Mucosa of gallbladder (tissue), 1 donor: ENCODE results near the gene GALT. TPM values are rescaled to one million over a fixed set of nuclear protein-coding genes. Genes with fewer than 3 reads are reported as not detected.
"Not testable (repeated sequence)": the region's sequence is repeated elsewhere in the genome, so short reads cannot be mapped to it uniquely, and the experiment has no call there.

Experiments used
- DNase-seq: peaks from one replicate; pipeline ENCODE4 v3.0.0-alpha.2; 2020; ENCODE audit warnings: low spot score
- total RNA-seq: library from RNA; stranded (reverse); gene quantifications from one replicate; pipeline ENCODE4 v1.2.1, GENCODE V29; 2021
- donor health status: DM: no; HTN: no; CAD: no.

Gene GALT
- total RNA-seq, 1 donor from 2014 or later, result 63.6 TPM

DNA sequence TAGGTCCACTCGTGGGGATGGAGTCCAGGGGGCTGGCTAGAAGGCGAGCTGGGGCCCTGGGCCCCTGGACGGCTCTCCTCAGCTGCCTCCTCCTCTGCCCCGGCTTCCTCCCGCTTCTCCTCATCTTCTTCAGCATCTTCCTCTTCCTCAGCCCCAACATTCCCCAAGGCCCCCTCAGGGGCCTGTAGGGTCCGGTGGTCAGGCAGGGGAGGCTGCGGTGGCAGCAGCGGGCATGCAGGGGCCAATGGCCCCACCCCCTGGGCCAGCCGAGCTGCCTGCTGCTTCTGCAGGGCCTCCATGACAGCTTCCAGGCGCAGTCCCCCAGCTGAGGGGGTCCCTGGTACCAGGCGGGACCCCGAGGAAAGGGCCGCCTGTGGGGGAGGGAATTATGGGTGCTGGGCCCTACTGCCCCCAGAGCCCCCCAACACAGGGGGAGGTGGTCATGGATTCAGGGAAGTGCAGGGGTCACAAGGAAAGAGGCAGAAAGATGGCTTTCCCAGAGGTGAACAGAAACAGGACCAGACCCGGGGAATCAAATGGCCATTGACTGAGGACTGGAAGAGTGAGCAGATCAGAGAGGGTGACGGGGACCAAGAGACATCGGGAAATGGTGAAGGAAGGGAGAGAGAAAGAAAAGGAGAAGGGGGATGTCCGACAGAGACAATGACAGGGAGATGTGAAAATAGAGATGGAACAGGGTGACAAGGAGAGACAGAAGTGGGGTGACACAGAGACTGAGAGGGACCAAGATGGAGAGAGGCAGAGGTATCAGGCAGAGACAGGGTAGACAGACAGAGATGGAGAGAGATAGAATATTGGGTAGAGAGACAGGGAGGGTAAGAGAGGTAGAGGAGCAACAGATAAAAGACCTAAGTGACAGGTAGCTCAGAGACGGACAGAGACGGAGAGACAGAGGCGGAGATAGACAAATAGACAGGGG, 18.5 kb upstream of the GALT start:
- no peak for DNase-seq

DNA sequence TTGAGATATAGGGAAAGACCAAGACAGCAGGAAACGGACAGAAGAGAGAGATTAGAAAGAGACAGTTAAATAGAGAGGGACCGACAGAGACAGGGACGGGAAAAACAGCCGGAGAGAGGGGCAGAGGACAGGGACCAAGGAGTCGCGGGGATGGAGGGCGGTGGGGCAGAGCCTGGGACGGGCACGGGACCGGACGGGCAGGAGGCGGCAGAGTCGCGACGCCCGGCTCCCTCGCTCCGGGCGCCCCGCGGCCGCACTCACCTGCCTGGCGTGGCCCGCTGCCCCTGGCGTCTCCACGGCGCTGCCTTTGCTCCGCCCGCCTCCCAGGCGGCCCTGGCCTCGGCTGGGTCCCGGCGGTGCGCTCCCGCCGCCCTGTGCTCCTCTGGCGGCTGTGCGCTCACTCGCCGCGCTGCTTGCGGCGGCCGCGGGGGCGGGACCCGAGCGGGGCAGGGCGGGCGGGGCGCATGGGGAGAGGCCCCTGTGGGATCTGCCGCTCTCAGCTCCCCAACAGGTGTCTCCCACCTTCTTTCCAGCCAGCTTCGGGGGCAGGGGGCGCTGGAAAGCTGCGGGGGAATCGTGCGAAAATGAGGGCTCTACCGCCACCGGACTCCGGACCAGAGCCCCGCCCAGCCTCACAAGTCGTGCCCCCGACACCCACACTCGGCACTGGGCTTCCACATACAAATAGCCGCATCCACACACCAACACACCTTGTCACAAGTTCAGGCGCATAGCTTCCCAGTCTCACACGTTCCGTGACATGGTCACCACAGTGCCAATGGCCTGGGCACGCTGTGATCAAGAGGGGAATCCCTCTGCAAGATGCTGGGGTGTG, 17.6 kb upstream of the GALT start, which contains the start of gene ARID3C:
TSS of gene ARID3C (minus strand) at position 411 of the 835 bp plus-strand sequence. CDS start 1,052 bp downstream, outside the sequence.
- DNase-seq, result no peak

DNA sequence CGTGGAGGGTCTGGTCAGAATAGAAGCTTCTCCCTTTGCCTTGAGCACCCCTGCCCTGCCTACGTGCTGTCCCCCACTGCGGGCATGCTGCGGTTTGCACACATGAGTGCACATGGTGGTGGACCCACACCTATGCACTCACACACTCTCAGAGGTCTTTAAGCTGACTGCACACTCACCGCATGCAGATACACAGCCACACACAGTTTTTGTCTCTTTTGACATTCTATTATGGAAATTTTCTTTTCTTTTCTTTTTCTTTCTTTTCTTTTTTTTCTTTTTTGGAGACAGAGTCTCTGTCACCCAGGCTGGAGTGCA, 17.0 kb upstream of the GALT start:
- DNase-seq, result no peak

DNA sequence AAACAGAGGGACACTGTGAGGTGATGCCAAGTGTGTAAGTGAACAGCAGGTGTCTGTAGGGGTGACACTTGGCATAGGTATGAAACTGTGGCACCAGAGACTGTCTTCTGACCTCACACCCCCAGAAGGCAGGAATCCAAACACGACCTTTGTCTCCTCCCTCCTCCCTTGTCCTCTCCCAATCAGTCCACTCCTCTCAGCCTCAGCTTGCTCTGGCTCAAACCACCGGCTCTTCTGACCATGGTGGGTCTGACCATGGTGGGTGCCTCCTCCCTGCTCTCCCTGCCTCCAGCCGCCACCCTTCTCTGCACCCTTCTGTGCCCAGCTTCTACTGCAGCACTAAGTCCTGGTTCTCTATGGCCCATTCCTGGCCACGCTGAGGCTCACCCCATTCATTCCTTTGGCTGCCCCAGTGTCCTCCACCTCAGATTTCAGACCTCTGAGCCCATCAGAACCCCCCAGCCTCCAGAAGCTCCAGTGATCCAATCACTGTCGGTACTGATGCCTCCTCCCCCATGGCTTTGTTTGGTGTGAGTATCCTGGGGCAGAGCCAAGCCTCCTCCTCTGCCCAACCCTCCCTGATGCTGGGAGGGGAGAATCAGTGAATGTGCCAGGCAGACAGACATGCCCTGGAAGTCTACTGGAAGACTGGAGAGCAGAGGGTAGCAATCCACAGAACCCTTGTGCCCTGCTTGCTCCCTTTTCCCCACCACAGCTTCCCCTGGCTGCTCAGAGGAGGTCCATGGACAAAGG, 15.9 kb upstream of the GALT start:
- DNase-seq, result no peak

DNA sequence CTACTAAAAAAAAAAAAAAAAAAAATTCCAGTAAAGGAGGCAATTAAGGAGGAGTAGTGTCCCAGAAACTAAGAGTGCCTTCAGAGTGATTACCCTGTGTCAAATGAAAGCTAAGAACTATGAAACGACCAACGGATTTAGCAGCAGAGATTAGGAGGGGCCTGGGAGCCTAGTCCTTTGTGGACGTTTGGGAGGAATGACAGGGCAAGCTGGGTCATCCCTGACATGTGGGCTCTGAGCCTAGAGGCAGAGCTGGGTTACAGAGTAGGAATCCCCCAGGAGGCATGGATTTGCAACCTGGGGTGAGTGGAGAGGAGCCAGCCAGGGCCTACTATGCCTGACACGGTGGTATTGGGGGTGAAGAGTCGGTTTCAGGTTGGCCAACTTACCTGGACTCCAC, 13.3 kb upstream of the GALT start:
- DNase-seq, result no peak

DNA sequence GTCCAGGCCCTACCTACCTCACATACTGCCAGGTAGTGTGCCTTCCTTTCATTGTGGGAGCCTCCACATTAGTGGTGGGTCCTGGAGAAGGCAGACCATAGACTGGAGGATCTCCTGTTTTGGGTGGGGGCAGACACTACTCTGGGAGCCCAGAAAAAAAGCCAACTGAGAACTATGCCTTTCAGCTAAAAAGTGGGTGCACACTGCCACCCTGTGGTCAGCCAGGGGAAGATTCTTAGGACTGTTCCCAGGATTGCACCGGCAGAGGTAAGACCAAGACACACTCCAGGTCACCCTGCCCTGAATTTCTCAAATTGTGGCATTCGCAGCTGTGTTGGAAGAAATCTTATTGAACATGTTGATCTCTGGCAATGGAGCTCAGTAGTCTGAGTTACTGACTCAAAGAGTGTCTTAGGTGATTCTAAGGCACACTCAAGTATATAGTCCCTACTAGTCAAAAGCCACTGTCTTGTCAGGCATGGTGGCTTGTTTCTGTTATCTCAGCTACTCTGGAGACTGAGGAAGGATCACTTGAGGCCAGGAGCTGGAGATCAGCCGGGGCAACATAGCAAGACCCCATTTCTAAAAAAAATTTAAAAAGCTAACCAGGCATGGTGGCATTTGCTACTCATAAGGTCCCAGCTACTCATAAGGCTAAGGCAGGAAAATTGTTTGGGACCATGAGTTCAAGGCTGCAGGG, 12.5 kb upstream of the GALT start:
- DNase-seq, result peak; percentile 61

DNA sequence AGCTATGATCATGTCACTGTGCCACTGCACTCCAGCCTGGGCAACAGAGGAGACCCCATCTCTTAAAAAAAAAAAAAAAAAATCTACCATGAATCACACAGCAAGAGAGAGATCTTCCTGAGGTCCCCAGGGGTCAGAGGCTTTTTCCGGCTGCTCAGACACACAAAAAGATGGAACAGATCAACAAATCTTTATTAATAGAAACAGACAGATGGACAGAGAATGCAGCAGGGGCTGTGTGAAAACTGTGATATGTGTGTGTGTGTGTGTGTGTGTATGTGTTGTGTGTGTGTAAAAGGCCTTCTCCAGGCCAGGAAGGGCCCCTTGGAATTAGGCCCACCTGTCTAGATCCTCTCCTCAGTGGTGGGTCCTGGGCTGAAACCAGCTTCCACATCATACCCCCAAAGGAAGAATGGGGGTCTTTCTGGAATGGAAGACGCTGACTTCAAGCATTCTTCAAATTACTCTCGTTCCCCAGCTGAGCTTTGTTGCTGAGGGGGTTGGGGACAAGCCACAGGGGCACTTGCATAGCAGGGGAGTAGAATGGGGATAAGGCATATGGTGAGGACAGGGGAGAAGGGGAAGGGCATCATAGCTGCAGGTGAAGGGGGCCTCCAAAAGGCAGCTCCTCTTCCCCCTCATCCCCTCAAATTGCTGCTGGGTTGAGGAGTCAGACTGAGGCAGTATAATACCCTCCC, 11.8 kb upstream of the GALT start:
- no peak for DNase-seq

DNA sequence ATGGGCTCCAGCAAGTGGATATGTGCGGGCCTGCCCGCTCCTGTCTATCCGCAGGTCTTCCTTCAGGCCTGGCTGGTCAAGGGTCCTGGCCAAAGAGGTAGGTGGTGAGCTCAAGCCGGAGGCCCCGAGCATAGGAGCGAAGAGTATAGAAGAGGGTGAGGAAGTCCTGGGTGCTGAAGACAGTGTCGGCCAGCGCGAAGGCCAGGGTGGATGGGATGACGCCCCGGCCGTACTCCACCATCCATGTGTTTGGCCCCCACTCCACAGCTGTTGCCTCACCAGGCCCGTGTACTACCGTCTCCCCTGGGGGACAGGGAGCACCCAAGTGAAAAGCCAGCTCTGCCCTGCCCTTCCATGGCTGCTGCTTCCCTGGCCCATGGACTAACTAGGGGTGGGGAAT, 10.9 kb upstream of the GALT start:
- no peak for DNase-seq

DNA sequence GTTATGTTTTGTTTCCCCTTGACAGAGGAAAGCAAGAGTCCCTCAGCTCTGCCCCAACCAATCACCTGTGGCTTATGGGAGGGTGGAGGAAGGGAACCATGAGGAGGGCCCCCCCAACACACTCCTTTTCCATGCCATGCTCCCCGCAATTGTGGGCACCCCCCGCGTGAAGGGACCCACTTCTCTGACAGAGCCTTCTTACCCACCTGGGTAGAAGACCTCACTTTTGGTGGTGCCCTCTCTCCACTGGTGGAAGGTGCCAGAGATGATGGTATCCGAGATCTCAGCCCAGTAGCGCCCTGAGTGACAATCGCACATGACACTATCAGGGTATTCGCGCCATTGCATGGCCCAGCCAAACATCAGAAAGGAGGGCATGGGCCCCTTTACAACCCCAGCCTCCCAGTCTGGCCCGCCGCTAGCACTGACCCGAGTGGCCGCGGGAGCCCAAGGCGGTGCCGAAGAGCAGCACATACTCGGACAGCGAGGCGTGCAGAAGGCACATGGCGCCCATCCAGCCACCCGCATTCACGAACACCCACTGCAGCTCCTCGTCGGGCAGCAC, 9.6 kb upstream of the GALT start:
- DNase-seq, result no peak

DNA sequence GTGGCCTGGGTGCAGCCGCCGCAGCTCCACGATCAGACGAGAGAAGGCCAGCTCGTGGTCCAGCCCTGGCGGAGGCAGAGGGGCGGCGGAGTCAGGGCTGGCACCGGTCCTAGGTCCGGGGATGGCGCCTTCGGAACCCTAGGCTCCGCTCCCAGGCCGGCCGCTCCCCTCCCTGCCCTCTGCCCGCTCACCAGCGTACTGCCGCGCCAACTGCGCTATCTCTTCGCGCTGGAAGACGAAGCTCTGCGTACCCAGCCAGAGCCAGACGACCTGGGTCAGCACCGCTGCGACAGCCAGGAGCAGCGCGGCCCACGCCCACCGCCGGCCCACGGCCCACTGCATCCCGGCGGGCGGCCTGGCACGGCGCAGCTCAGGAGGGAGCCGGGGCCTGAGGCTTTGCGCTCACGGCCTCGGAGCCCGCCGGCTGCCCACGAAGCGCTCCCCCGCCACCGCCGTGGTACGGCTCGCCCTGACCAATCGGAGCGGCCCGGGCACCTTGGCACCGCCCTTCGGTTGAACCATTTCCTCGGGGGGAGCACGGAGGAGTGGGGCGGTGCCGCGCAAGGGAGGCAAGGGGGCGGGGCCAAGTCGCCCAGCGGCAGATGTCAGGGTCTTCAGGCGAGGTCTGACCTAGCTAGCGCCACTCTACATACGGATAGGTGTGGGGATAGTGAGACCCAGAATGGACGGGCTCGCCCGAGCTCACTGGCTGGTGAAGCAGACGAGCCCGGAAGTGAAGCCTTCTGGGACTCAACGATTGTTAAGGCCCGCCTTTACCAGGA, 8.9 kb upstream of the GALT start, which contains the start of gene SIGMAR1:
TSS of gene SIGMAR1 (minus strand) at position 432 of the 782 bp plus-strand sequence. CDS start at position 342, 90 bp downstream.
- peak; percentile 94 for DNase-seq

DNA sequence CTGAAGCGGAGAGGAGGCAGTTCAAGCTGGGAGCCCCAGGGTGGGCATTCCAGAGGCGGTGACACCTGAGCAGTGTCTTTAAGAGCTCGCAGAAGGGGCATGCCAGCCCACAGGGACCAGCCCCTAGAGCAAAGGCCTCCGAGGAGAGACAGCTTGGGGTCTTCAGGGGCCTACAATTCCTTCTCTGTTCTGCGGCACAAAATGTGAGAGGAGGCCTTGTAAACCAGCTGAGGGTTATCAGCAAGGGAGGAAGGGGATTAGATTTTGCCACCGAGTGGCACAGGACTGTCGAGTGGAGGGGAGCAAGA, 8.4 kb upstream of the GALT start:
- no peak for DNase-seq

DNA sequence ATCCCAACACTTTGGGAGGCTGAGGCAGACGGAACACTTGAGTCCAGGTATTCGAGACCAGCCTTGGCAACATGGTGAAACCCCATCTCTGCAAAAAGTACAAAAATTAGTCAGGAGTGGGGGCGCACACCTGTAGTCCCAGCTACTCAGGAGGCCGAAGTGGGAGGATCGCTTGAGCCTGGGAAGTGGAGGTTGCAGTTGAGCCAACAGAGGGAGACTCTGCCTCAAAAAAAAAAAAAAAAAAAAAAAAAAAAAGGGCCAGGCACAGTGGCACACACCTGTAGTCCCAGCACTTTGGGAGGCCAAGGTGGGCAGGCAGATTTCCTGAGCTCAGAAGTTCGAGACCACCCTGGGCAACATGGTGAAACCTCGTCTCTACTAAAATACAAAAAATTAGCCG, 7.2 kb upstream of the GALT start:
- not testable (repeated sequence) for DNase-seq

DNA sequence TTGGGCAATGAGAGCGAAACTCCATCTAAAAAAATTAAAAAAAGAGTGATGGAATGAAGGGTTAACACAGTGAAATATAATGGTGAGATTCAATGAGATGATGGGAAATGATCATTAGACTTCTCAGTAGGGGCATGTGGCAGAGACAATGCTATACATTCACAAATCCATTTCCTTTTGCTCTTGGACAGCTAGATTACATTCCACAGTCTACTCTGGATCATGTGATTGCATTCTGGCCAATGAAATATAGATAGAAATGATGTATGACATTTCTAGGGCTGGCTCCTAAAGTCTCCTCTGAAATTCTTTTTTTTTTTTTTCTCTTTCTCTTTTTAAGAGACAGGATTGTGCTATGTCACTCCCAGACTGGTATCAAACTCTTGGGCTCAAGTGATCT, 3.8 kb upstream of the GALT start:
- DNase-seq, result no peak

DNA sequence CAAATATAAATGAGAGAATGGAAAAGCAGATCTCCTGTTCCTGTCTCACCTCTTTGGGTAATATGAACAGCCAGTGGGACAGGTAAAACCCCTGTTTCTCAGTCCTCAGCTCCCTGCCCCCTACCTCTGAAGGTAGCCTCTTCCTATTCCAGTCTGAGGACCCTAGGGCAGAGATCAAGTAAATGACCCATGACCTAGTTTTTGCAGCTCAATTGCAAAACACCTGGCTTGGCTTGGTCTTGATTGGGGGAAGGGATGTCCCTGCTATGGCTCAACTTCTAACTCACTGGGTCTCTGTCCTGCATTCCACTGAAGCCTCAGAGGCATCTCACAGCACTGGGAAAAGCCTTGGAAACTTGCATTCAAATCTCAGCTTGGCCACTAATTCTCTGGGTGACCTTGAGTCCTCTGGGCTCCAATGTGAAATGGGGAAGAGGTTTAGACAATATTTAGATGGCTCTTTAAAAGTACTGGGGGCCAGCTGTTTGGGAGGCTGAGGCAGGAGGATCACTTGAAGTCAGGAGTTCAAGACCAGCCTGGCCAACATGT, 1.6 kb upstream of the GALT start:
- DNase-seq, result no peak

DNA sequence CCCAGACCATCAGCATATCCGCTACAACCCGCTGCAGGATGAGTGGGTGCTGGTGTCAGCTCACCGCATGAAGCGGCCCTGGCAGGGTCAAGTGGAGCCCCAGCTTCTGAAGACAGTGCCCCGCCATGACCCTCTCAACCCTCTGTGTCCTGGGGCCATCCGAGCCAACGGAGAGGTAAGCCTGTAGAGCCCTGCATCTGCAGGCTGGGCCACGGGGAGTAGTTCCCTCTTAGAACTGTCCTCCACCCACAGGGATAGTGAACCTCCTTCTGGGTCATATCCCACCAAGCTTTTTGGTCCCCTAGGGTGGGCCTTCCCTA, 569 bp downstream of the GALT start:
- DNase-seq, result no peak

DNA sequence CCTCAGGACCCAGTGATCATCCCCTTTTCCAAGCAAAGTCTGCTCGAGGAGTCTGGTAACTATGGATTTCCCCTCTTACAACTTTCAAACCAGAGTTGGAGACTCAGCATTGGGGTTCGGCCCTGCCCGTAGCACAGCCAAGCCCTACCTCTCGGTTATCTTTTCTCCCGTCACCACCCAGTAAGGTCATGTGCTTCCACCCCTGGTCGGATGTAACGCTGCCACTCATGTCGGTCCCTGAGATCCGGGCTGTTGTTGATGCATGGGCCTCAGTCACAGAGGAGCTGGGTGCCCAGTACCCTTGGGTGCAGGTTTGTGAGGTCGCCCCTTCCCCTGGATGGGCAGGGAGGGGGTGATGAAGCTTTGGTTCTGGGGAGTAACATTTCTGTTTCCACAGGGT, 1.2 kb downstream of the GALT start:
- DNase-seq, result peak; percentile 21

DNA sequence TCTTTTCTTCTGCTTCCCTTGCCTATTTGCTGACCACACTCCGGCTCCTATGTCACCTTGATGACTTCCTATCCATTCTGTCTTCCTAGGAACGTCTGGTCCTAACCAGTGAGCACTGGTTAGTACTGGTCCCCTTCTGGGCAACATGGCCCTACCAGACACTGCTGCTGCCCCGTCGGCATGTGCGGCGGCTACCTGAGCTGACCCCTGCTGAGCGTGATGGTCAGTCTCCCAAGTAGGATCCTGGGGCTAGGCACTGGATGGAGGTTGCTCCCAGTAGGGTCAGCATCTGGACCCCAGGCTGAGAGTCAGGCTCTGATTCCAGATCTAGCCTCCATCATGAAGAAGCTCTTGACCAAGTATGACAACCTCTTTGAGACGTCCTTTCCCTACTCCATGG, 2.2 kb downstream of the GALT start:
- no peak for DNase-seq

DNA sequence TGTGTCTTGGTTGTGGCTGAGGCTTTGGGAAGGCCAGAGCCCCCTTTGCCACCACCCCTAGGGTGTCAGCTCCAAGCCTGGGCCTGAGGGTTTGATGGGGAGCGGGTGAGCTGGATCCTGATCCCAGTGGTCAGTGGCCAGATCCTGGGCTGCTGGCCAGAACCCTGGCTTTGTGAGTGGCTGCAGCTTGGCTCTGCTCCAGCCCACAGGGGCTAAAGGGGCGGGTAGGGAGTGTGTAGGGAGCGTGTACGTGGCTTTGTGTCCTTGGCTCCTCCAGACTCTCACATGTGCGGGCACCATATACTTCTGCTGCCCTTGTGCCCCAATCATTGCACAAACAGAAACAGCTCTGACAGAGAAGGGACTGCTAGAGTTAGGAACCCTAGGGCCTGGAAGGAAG, 4.3 kb downstream of the GALT start:
- DNase-seq, result no peak

DNA sequence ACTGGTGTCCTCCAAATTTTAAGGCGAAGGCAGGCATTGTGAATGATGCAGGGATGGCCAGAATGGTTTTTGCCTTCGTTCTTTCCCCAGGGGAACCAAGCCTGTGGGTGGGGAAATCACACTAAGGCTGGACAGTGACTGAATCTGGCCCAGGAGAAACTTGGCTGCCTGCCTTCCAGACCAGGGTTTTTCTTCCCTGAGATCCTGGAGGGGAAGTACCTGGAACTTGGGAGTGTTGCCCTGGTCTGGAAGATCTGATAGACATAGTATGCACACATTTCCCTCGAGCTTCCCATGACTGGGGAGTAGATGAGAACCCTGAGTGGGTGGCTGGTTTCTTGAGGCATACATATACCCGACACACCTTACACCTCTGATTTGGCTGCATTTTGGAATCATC, 4.8 kb downstream of the GALT start:
- peak; percentile 37 for DNase-seq
